Testis (tissue), 3 donors: ENCODE measurements around the gene MAP3K7CL. TPM values are rescaled to one million over a fixed set of nuclear protein-coding genes. Genes with fewer than 3 reads are reported as not detected.

Experiments
- DNase-seq: peaks from one replicate; pipeline ENCODE4 v3.0.0-alpha.2; 2019
- H3K27ac ChIP-seq, 2 donors: fragments of 200-600 bp; sonication (generic); one replicate each; pipeline ENCODE4 v1.5.1; 2019
- H3K27me3 ChIP-seq: fragments of 200-600 bp; sonication (generic); one replicate; pipeline ENCODE4 v1.5.1; 2019
- H3K36me3 ChIP-seq: fragments of 200-600 bp; sonication (generic); one replicate; pipeline ENCODE4 v1.5.1; 2017; ENCODE audit warnings: low read depth; ENCODE audit errors: missing control alignments
- H3K4me1 ChIP-seq: fragments of 200-600 bp; sonication (generic); one replicate; pipeline ENCODE4 v1.5.1; 2019
- H3K4me3 ChIP-seq, 2 donors: fragments of 200-600 bp; sonication (generic); one replicate each; pipeline ENCODE4 v1.5.1; 2017 to 2019
- H3K9me3 ChIP-seq: fragments of 200-600 bp; sonication (generic); one replicate; pipeline ENCODE4 v1.5.1; 2017
- POLR2A ChIP-seq: fragments of 450-650 bp; IDR thresholded peaks from one replicate; pipeline ENCODE4 v1.6.1; 2017; ENCODE audit warnings: antibody characterized with exemption, mild to moderate bottlenecking, moderate library complexity
- WGBS, 2 donors: methylation state at CpG; one replicate each; pipeline ENCODE4 v1.1.5; 2018; 5-methylcytosine and 5-hydroxymethylcytosine counted together
- intact Hi-C: fragments of 100-400 bp; cut with DNase I; formaldehyde crosslinking; loops from one replicate; pipeline ENCODE4 v1.15.1; 2023; ENCODE audit warnings: low total_unique reads
- polyA plus RNA-seq: library from polyadenylated mRNA; stranded (reverse); fragments of 350-450 nt; fragmentation: Illumina TruSeq; extraction: RNeasy Lipid Tissue Mini Kit (QIAGEN cat#74804); gene quantifications from one replicate; pipeline ENCODE4 v1.2.3, GENCODE V29; 2014; ENCODE audit warnings: low read depth, low replicate concordance; ENCODE audit not compliant: insufficient read depth
- total RNA-seq, 2 donors: library from RNA; depleted of rRNA; stranded (reverse); fragments of >200 nt; gene quantifications; one replicate each; pipeline ENCODE4 v1.2.3, GENCODE V29; 2016
- TF ChIP-seq, protein P1 (sequence below), 3 experiments: fragments of 450-650 bp in 2 of 3; fragments of 200-600 bp in 1 of 3; sonication (generic) in 1 of 3; IDR thresholded peaks; one replicate each; pipeline ENCODE4 v1.5.1; 2016 to 2019; ENCODE audit warnings: antibody characterized with exemption in 3 of 3, mild to moderate bottlenecking in 2 of 3, moderate library complexity in 1 of 3

The MAP3K7CL gene
- total and polyA plus RNA-seq, 3 donors from 2014 or later, result 9.9 to 16.1 (median 15.3) TPM

- Histone ChIP-seq H3K36me3 (no peaks in the 10 kb centered on the region), H3K27me3 (no peaks in the 10 kb centered on the region), H3K9me3 (no peaks in the 10 kb centered on the region), H3K4me1 (peaks cover 15% of the 10 kb centered on the region), H3K27ac (peak overlapping the region in 1 of 2 donors; percentile 27), H3K4me3 (no peak overlapping the region)
- no peak for DNase-seq
- intact Hi-C loops, result no loop called here
- TF ChIP-seq POLR2A, result no peak
- TF ChIP-seq, protein P1, sequence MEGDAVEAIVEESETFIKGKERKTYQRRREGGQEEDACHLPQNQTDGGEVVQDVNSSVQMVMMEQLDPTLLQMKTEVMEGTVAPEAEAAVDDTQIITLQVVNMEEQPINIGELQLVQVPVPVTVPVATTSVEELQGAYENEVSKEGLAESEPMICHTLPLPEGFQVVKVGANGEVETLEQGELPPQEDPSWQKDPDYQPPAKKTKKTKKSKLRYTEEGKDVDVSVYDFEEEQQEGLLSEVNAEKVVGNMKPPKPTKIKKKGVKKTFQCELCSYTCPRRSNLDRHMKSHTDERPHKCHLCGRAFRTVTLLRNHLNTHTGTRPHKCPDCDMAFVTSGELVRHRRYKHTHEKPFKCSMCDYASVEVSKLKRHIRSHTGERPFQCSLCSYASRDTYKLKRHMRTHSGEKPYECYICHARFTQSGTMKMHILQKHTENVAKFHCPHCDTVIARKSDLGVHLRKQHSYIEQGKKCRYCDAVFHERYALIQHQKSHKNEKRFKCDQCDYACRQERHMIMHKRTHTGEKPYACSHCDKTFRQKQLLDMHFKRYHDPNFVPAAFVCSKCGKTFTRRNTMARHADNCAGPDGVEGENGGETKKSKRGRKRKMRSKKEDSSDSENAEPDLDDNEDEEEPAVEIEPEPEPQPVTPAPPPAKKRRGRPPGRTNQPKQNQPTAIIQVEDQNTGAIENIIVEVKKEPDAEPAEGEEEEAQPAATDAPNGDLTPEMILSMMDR (IDR thresholded peaks at IDR 0.05), result no peak
- 65 to 68% methylated on average over 2 of the region's 2 CpGs for WGBS, 2 donors
Measured at GRCh38 chr21:29144736-29145353, 14.4 kb downstream of the MAP3K7CL start.

DNA sequence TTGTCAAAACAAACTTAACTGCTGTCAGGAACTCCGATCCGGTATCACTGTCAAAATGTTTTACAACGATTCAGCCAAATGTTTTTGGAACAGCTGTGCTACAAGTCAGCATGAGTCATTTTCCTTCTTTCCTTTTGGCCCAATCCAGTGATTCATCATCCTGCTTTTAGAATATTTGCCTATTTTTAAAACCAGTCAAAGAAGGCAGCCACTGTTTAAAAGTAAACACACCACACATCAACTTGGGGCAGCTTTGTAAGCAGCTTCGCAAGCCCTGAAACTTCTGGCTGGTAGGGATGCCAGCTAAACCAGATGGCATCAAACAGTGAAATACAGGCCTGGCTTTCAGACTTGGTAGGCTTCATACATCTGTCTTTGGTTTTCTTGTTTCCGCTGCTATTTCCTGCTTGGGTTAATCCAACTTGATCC lies 14.9 kb downstream of the MAP3K7CL start:
- Histone ChIP-seq H3K27me3 (no peaks in the 10 kb centered on the region), H3K36me3 (no peaks in the 10 kb centered on the region), H3K9me3 (no peaks in the 10 kb centered on the region), H3K4me3 (no peak overlapping the region), H3K4me1 (peaks cover 15% of the 10 kb centered on the region), H3K27ac (peak overlapping the region; percentile 27 to 36)
- 46 to 58% methylated on average over 5 of the region's 5 CpGs for WGBS, 2 donors
- no peak for TF ChIP-seq POLR2A
- TF ChIP-seq, protein P1 (IDR thresholded peaks at IDR 0.05), result no peak
- DNase-seq, result no peak
- intact Hi-C loops, result no loop called here

GRCh38 chr21:29145852-29146453 lies 15.5 kb downstream of the MAP3K7CL start:
- Histone ChIP-seq H3K27ac (peak overlapping the region; percentile 27 to 36), H3K4me1 (peaks cover 15% of the 10 kb centered on the region), H3K27me3 (no peaks in the 10 kb centered on the region), H3K4me3 (no peak overlapping the region), H3K9me3 (no peaks in the 10 kb centered on the region), H3K36me3 (no peaks in the 10 kb centered on the region)
- intact Hi-C loops, result no loop called here
- TF ChIP-seq, protein P1 (IDR thresholded peaks at IDR 0.05), result no peak
- peak; percentile 24 for DNase-seq
- 49 to 59% methylated on average over 7 of the region's 7 CpGs for WGBS, 2 donors

DNA sequence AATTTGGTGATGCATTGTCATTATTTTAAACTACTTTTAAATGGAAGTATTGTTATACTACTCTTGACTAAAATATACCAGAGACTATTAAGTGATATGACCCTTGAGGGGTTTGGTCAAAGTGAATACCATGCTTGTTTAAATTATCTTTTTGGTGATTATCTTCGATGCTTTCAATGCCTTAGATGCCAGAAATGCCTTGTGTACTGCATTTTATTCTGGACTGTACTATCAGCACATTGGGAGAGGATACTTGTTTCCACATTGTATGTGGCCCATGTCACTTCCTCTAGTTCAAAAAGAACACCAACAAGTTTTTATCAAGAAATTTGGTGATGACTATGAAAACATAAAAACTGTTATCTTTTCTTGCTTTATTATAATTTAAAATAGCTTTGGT lies 16.3 kb downstream of the MAP3K7CL start:
- Histone ChIP-seq H3K4me3 (no peak overlapping the region), H3K36me3 (no peaks in the 10 kb centered on the region), H3K9me3 (no peaks in the 10 kb centered on the region), H3K27me3 (no peaks in the 10 kb centered on the region), H3K27ac (peak overlapping the region in 1 of 2 donors; percentile 27), H3K4me1 (peaks cover 15% of the 10 kb centered on the region)
- DNase-seq, result no peak
- intact Hi-C loops, result no loop called here
- TF ChIP-seq, protein P1 (IDR thresholded peaks at IDR 0.05), result no peak
- TF ChIP-seq POLR2A, result no peak
- WGBS, 2 donors, result 25 to 42% methylated on average over 1 of the region's 1 CpG

DNA sequence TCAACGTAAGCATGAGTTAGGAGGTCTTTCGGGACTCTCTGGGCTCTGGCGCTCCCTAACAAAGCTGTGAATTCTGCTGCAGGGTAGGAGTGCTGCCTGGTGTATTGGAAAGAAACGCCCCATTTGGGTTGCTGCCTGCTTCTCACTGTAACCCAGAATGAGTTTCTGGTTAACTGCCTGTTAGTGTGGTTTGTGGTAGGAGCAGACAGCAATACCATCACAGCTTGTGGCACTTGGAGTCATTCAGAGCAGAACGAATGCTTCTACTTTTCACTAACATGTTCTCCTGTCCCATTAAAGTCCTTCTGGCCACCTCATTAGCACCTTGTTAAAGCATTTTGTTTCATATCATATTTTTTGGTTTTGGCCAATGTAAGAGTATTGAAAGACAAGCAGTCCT lies 18.1 kb downstream of the MAP3K7CL start:
- intact Hi-C loops, result no loop called here
- Histone ChIP-seq H3K27ac (no peak overlapping the region), H3K36me3 (no peaks in the 10 kb centered on the region), H3K4me3 (no peak overlapping the region), H3K9me3 (no peaks in the 10 kb centered on the region), H3K4me1 (peaks cover 15% of the 10 kb centered on the region), H3K27me3 (no peaks in the 10 kb centered on the region)
- no peak for TF ChIP-seq POLR2A
- TF ChIP-seq, protein P1 (IDR thresholded peaks at IDR 0.05), result no peak
- DNase-seq, result peak; percentile 42
- 53 to 54% methylated on average over 5 of the region's 5 CpGs for WGBS, 2 donors
